Left lung (tissue), 10 donors: ENCODE measurements around the gene MLLT3. TPM values are rescaled to one million over a fixed set of nuclear protein-coding genes. Genes with fewer than 3 reads are reported as not detected.

Source experiments
- ATAC-seq: fragments of 200-7000 bp; cut with Tn5 transposase; one replicate; pipeline ENCODE4 v1.9.1; 2020; ENCODE audit warnings: moderate library complexity
- DNase-seq, 4 donors: peaks; one replicate each; pipeline ENCODE4 v3.0.0-alpha.2; 2013 to 2020
- H3K27ac ChIP-seq, 2 donors: fragments of 200-600 bp; sonication (generic) in 1 of 2; one replicate each; pipeline versions ENCODE4 v1.5.0 to v1.8.0; 2020 to 2021
- H3K27me3 ChIP-seq, 2 donors: fragments of 200-600 bp; sonication (generic) in 1 of 2; one replicate each; pipeline versions ENCODE4 v1.5.0 to v1.8.0; 2020 to 2021
- H3K36me3 ChIP-seq, 2 donors: fragments of 200-600 bp; sonication (generic) in 1 of 2; one replicate each; pipeline versions ENCODE4 v1.5.0 to v1.8.0; 2020 to 2021
- H3K4me1 ChIP-seq, 2 donors: fragments of 200-600 bp; one replicate each; pipeline ENCODE4 v1.8.0; 2021
- H3K4me3 ChIP-seq, 2 donors: fragments of 200-600 bp; sonication (generic) in 1 of 2; one replicate each; pipeline versions ENCODE4 v1.5.0 to v1.8.0; 2020 to 2021; ENCODE audit warnings: mild to moderate bottlenecking in 1 of 2
- H3K9me3 ChIP-seq, 2 donors: fragments of 200-600 bp; sonication (generic) in 1 of 2; one replicate each; pipeline versions ENCODE4 v1.5.0 to v1.8.0; 2020 to 2021
- CTCF ChIP-seq, 2 donors: fragments of 200-600 bp; sonication (generic) in 1 of 2; IDR thresholded peaks; one replicate each; pipeline versions ENCODE4 v1.5.0 to v1.8.0; 2021; ENCODE audit warnings: antibody characterized with exemption in 2 of 2
- intact Hi-C, 2 donors: fragments of 100-400 bp; cut with DNase I; formaldehyde crosslinking; loops; one replicate each; pipeline versions ENCODE4 v1.11.2 to v1.14.2; 2022
- polyA plus RNA-seq, 6 donors: library from polyadenylated mRNA; unstranded; fragments of 120-200 nt; gene quantifications; one replicate each; pipeline ENCODE4 v1.2.1, GENCODE V29; 2013; ENCODE audit not compliant: insufficient read length in 6 of 6
- total RNA-seq, 2 donors: library from RNA; stranded (reverse); fragmentation: NEBNext Ultra II Directional; extraction: Animal tissue kit (Norgen Biotek cat#: 25700); gene quantifications; one replicate each; pipeline ENCODE4 v1.2.1, GENCODE V29; 2021
- donor health status: DM: no; HTN: yes; CAD: no.
- donor health status: DM: no; HTN: no; CAD: no.

MLLT3 gene
- total and polyA plus RNA-seq, 8 donors: 17.0 to 38.2 (median 32.5) TPM

DNA sequence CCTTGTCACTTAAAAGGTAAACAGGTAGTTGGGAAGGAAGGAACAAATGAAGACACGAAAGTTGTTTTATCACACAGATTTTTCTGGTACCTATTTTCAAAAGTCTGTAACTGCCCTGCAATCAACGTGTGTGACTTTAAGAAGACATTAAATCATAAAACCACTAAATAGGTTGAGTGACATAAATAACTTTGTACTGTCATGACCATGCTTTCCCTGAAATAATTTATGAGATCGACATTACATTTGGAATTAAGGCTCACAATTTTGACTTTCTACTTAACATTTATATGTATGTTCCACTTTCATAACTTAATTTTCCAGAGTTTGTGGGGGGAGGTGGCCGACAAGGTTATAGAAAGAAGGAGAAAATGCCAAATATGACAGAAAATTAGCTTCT, 181.1 kb downstream of the MLLT3 start:
- TF ChIP-seq CTCF (IDR thresholded peaks at IDR 0.05): no peak
- ATAC-seq: no peak
- no peak overlapping the region for H3K27ac ChIP-seq

DNA sequence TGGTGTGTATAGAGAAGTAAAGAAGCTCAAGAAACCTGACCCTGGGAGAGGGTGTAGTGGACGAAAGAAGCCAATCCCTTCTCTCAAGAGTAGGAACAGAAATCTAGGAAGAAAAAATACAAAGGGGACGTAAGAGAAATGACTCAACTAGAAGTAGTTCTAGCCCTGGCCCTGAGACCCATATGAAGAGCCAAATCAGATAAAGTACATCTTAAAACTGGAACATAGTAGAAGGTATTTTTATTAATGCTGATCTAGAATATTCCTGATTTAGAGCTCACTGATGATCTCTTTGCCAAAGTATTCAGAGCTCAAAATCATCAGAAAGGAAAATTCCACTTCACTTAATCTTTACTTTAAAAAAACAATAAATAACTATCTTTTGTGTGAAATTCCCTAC, 184.8 kb downstream of the MLLT3 start:
- Histone ChIP-seq H3K27ac (no peak overlapping the region), H3K27me3 (no peaks in the 10 kb centered on the region), H3K4me1 (peaks cover 0 to 1% of the 10 kb centered on the region in 2 donors), H3K9me3 (no peaks in the 10 kb centered on the region), H3K4me3 (no peak overlapping the region), H3K36me3 (no peaks in the 10 kb centered on the region)
- no peak for TF ChIP-seq CTCF (IDR thresholded peaks at IDR 0.05)
- no peak for ATAC-seq
- intact Hi-C loops: no loop called here
- no peak for DNase-seq

More for the DNA sequence above, 181.1 kb downstream of the MLLT3 start:
- no peaks in the 10 kb centered on the region for H3K9me3 ChIP-seq
- no peaks in the 10 kb centered on the region for H3K27me3 ChIP-seq
- H3K4me3 ChIP-seq: no peak overlapping the region
- peaks cover 0 to 3% of the 10 kb centered on the region in 2 donors for H3K4me1 ChIP-seq
- H3K36me3 ChIP-seq: no peaks in the 10 kb centered on the region
- no peak for DNase-seq
- intact Hi-C loops: no loop called here

DNA sequence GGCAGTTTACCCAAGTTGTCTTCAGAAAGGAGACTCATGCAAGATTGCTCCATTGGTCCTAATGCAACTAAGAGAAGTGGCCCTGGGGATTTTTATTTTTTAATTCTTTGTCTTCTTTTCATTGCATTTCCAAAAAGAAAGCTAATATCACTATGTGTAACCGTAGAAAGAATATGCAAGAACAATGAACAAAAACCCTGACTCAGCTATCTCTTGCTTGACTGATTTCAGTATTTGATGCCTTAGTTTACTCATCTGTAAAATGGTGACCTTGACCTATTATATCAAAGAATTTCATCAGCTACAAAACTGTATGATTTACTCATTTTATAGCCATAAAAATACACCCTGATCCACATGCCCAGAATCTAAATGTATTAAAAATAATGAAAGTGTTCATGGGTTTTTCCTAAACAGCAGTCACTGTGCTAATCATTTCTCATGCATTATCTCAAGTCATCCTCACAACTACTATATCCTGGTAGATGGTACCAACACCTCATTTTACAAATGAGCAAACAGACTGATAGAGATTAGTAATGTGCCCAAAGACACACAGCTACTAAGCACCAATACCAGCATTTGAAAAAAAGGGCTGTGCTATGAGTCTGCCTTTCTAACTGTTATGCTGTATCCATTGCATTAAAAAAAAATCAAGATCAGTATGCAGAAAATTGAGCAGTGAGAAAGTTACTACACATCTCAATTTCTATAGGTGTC, 185.7 kb downstream of the MLLT3 start:
- ATAC-seq (no peak), DNase-seq (no peak)
- Histone ChIP-seq H3K36me3 (no peaks in the 10 kb centered on the region), H3K9me3 (no peaks in the 10 kb centered on the region), H3K4me3 (no peak overlapping the region), H3K4me1 (no peaks in the 10 kb centered on the region), H3K27me3 (no peaks in the 10 kb centered on the region), H3K27ac (no peak overlapping the region)
- TF ChIP-seq CTCF (IDR thresholded peaks at IDR 0.05): no peak
- intact Hi-C loops: no loop called here

- no peak for DNase-seq
- no peak overlapping the region for H3K27ac ChIP-seq
- H3K4me1 ChIP-seq: no peaks in the 10 kb centered on the region
- H3K36me3 ChIP-seq: no peaks in the 10 kb centered on the region
- H3K9me3 ChIP-seq: no peaks in the 10 kb centered on the region
- no peak for TF ChIP-seq CTCF (IDR thresholded peaks at IDR 0.05)
- H3K27me3 ChIP-seq: no peaks in the 10 kb centered on the region
- no peak overlapping the region for H3K4me3 ChIP-seq
- ATAC-seq: no peak
- intact Hi-C loops: no loop called here
Measured at GRCh38 chr9:20428976-20429375, 193.3 kb downstream of the MLLT3 start.

DNA sequence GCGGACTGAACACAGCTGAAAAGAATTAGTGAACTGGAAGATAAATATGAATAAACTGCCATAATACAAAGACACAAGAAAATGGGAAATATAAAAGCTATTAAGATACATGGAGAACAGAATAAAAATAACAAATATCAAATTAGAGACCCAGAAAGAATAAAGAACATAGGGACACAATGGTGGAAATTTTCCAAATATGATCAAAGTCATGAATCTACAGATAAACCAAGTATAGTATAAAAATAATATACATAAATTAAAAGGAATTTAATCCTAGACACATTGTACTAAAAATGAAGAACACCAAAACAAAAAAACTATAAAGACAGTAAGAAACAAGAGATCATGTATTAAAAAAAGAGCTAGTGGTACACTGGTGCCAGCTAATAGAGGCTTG, 194.9 kb downstream of the MLLT3 start:
- no peak for TF ChIP-seq CTCF (IDR thresholded peaks at IDR 0.05)
- H3K4me3 ChIP-seq: no peak overlapping the region
- DNase-seq (no peak), ATAC-seq (no peak)
- intact Hi-C loops: no loop called here
- no peaks in the 10 kb centered on the region for H3K27me3 ChIP-seq
- H3K9me3 ChIP-seq: no peaks in the 10 kb centered on the region
- no peak overlapping the region for H3K27ac ChIP-seq
- H3K36me3 ChIP-seq: no peaks in the 10 kb centered on the region
- H3K4me1 ChIP-seq: no peaks in the 10 kb centered on the region
